ENCODE data around the gene DNLZ. TPM values are rescaled to one million over a fixed set of nuclear protein-coding genes. Genes with fewer than 3 reads are reported as not detected.

DNLZ gene
- total and polyA plus RNA-seq, 12 donors = 23.3 to 49.2 (median 32.5) TPM

DNA sequence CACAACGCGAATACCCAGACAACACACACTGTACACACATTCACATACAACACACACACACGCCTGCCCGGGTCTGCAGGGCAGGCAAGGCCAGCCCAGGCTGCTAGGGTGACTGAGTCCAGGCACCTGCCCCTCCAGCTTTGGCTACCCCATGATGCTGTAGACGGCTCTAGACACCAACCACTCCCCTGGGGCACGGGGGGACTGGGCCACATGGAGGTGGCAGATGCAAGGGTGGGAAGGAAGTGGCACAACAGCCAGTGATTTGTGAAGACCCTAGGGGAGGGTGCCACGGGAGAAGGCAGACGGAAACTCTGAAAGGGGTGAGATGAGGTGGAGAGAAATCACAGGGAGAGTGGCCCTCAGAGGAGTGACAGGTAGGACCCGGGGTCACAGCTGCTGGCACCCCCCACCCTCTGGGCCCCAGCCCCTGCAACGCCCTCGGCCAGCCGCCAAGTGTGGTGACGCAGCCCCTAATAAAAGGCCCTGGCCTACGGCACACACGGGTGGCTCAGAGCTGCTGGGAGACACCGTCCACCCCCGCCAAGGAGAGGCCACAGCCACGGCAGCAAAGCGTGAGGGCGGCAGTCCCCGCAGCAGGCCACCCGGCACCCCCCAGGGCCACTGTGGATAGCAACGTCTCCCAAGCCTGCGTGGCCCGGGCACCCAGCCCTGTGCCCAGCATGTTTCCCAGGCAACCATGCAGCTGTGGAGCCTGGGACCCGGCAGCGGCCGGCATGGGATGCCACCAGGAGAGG, 53.1 kb downstream of the DNLZ start:
- 69 to 78% methylated on average over 26 to 28 of the region's 28 CpGs for WGBS, 2 donors
- no peak for ATAC-seq
- intact Hi-C loops (cut with DNase I) = loop anchor here in 3 of 10 donors (5.0 to 10.0 kb wide), 2 partner anchors 92 to 94 kb away; partner anchors contain the start of gene SNAPC4 (in 3 of the 3)
- peak in 1 of 2 donors; percentile 12 for DNase-seq
- H3K27ac ChIP-seq = no peak overlapping the region
- TF ChIP-seq CTCF (IDR thresholded peaks at IDR 0.05) = no peak
- H3K36me3 ChIP-seq = no peaks in the 10 kb centered on the region
- H3K27me3 ChIP-seq = peaks cover 0 to 34% (median 25%) of the 10 kb centered on the region in 7 donors
- peaks cover 0 to 14% (median 4%) of the 10 kb centered on the region in 11 donors for H3K9me3 ChIP-seq
- H3K4me1 ChIP-seq = no peaks in the 10 kb centered on the region
- H3K4me3 ChIP-seq = no peak overlapping the region

DNA sequence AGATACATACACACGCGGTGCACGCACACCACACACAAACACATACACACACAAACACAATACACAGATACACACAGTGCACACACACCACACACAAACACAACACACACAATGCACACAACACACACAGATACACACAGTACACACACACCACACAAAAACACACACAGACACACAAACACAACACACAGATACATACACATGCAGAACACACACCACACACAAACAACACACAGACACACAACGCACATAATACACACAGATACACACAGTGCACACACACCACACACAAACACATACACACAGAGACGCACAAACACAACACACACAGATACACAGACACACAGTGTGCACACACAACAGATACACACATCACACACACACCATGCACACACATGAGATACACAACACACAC, 53.7 kb downstream of the DNLZ start:
- Histone ChIP-seq H3K4me3 (no peak overlapping the region), H3K27me3 (peaks cover 0 to 36% (median 25%) of the 10 kb centered on the region in 7 donors), H3K36me3 (no peaks in the 10 kb centered on the region), H3K27ac (no peak overlapping the region), H3K9me3 (peaks cover 0 to 8% (median 0%) of the 10 kb centered on the region in 11 donors), H3K4me1 (peaks cover 0 to under 1% (median 0%) of the 10 kb centered on the region in 9 donors)
- intact Hi-C loops (cut with DNase I) = loop anchor here in 3 of 10 donors (5.0 to 10.0 kb wide), 2 partner anchors 92 to 95 kb away; partner anchors contain the start of gene SNAPC4 (in 3 of the 3)
- TF ChIP-seq CTCF (IDR thresholded peaks at IDR 0.05) = no peak
- DNase-seq (no peak), ATAC-seq (no peak)
- WGBS, 2 donors = 94 to 95% methylated on average over 5 of the region's 5 CpGs

Other genes starting within 250 kb of the DNLZ start
- gene TMEM250, start 244.9 kb downstream of the DNLZ start, total RNA-seq = 10 to 100 TPM; 12.7 to 24.3 (median 15.4) TPM
- 10 to 100 TPM in 1 of 2 donors, 1 to 10 TPM in 1; 9.7 to 26.4 TPM for gene TMEM250, start 244.9 kb downstream of the DNLZ start, polyA plus RNA-seq
- not detected for gene LHX3, start 158.6 kb downstream of the DNLZ start, total RNA-seq
- not detected for gene LHX3, start 158.6 kb downstream of the DNLZ start, polyA plus RNA-seq
- gene QSOX2, start 117.9 kb downstream of the DNLZ start, total RNA-seq = 1 to 10 TPM; 4.6 to 9.1 (median 7.7) TPM
- gene QSOX2, start 117.9 kb downstream of the DNLZ start, polyA plus RNA-seq = 1 to 10 TPM; 5.6 to 8.6 TPM
- gene CCDC187, start 59.6 kb downstream of the DNLZ start, total RNA-seq = under 1 TPM in 3 of 10 donors, not detected in 7; 0.02 to 0.04 (median 0.03) TPM
- under 1 TPM in 1 of 2 donors, not detected in 1; 0.07 TPM for gene CCDC187, start 59.6 kb downstream of the DNLZ start, polyA plus RNA-seq
- gene GPSM1, start 36.2 kb downstream of the DNLZ start, total RNA-seq = 10 to 100 TPM; 19.4 to 50.2 (median 24.8) TPM
- 10 to 100 TPM; 26.2 to 87.8 TPM for gene GPSM1, start 36.2 kb downstream of the DNLZ start, polyA plus RNA-seq
- 1 to 10 TPM in 5 of 10 donors, under 1 TPM in 4, not detected in 1; 0.21 to 2.0 (median 1.1) TPM for gene CARD9, start 9.9 kb upstream of the DNLZ start, total RNA-seq
- gene CARD9, start 9.9 kb upstream of the DNLZ start, polyA plus RNA-seq = 1 to 10 TPM; 1.3 to 1.6 TPM
- 1 to 10 TPM; 3.4 to 6.1 (median 4.7) TPM for gene SNAPC4, start 36.4 kb upstream of the DNLZ start, total RNA-seq
- gene SNAPC4, start 36.4 kb upstream of the DNLZ start, polyA plus RNA-seq = 1 to 10 TPM; 3.0 to 8.3 TPM
- gene ENTR1, start 46.9 kb upstream of the DNLZ start, total RNA-seq = 10 to 100 TPM; 11.5 to 26.9 (median 14.9) TPM
- 10 to 100 TPM; 21.4 to 23.7 TPM for gene ENTR1, start 46.9 kb upstream of the DNLZ start, polyA plus RNA-seq
- 10 to 100 TPM; 59.3 to 85.2 (median 75.4) TPM for gene PMPCA, start 46.9 kb upstream of the DNLZ start, total RNA-seq
- gene PMPCA, start 46.9 kb upstream of the DNLZ start, polyA plus RNA-seq = 10 to 100 TPM; 63.5 to 77.2 TPM
- gene INPP5E, start 76.1 kb upstream of the DNLZ start, total RNA-seq = 10 to 100 TPM in 3 of 10 donors, 1 to 10 TPM in 7; 7.4 to 12.5 (median 9.3) TPM
- gene INPP5E, start 76.1 kb upstream of the DNLZ start, polyA plus RNA-seq = 10 to 100 TPM in 1 of 2 donors, 1 to 10 TPM in 1; 6.6 to 16.8 TPM
- 10 to 100 TPM; 21.9 to 35.9 (median 28.6) TPM for gene SEC16A, start 119.3 kb upstream of the DNLZ start, total RNA-seq
- gene SEC16A, start 119.3 kb upstream of the DNLZ start, polyA plus RNA-seq = 10 to 100 TPM; 24.4 to 35.6 TPM
- gene NOTCH1, start 182.3 kb upstream of the DNLZ start, total RNA-seq = 10 to 100 TPM; 12.0 to 27.0 (median 21.8) TPM
- gene NOTCH1, start 182.3 kb upstream of the DNLZ start, polyA plus RNA-seq = 10 to 100 TPM in 1 of 2 donors, 1 to 10 TPM in 1; 7.3 to 14.5 TPM

Data from heart right ventricle (tissue), 16 donors.